GM10248 (cell line): ENCODE results near the gene IL18R1.

Experiments
- CTCF ChIA-PET: fragments of 300-600 bp; sonication (Branson Sonifier 250); formaldehyde crosslinking; extraction: SDS; loops from one replicate; lab custom pipeline; 2021; ENCODE audit warnings: antibody characterized with exemption; lab: Yijun Ruan, JAX
- POLR2A ChIA-PET: fragments of 350-650 bp; sonication (Branson Sonifier 250); formaldehyde crosslinking; extraction: SDS; loops from one replicate; lab custom pipeline; 2020; ENCODE audit warnings: antibody characterized with exemption; lab: Yijun Ruan, JAX
- DNase-seq: peaks from one replicate; pipeline ENCODE4 v3.0.0; 2012; ENCODE audit errors: extremely low spot score
- TF ChIP-seq, protein P1 (sequence below): IDR thresholded peaks from 2 replicates; pipeline ENCODE4 v1.5.1; 2012; ENCODE audit warnings: mild to moderate bottlenecking, low read depth; ENCODE audit errors: extremely low read depth, missing control alignments, control extremely low read depth

The IL18R1 gene

DNA sequence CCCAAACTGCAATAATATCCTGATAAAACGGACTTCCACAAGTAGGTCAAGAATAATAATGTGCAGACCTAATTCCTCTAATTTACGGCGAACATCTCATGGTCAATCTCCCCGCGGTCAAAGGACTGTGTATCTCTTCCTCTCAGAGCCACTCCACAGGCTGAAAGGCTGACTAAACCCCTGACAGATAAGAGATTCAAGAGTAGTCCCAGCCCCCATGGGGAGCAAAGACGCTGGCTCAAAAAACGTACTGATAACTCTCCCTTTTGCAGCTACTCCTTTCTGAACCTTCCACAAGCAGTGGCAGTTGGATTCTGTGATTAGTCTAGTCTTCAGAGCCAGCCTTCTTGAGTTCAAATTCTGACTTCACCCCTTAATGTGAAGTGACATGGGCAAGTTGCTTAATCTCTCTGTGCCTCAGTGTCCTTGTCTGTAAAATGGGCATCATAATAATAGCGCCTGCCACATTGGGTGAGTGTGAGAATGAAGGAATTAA, 19.7 kb upstream of the IL18R1 start:
- CTCF ChIA-PET = interaction anchor here (0.8 to 4.0 kb wide), 5 partner anchors 12 to 95 kb away, joined by 3 to 21 read pairs (median 3); partner anchors contain the start of gene IL18R1
- no peak for DNase-seq
- TF ChIP-seq, protein P1, sequence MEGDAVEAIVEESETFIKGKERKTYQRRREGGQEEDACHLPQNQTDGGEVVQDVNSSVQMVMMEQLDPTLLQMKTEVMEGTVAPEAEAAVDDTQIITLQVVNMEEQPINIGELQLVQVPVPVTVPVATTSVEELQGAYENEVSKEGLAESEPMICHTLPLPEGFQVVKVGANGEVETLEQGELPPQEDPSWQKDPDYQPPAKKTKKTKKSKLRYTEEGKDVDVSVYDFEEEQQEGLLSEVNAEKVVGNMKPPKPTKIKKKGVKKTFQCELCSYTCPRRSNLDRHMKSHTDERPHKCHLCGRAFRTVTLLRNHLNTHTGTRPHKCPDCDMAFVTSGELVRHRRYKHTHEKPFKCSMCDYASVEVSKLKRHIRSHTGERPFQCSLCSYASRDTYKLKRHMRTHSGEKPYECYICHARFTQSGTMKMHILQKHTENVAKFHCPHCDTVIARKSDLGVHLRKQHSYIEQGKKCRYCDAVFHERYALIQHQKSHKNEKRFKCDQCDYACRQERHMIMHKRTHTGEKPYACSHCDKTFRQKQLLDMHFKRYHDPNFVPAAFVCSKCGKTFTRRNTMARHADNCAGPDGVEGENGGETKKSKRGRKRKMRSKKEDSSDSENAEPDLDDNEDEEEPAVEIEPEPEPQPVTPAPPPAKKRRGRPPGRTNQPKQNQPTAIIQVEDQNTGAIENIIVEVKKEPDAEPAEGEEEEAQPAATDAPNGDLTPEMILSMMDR = peak; percentile 3
- POLR2A ChIA-PET = no interaction called here

DNA sequence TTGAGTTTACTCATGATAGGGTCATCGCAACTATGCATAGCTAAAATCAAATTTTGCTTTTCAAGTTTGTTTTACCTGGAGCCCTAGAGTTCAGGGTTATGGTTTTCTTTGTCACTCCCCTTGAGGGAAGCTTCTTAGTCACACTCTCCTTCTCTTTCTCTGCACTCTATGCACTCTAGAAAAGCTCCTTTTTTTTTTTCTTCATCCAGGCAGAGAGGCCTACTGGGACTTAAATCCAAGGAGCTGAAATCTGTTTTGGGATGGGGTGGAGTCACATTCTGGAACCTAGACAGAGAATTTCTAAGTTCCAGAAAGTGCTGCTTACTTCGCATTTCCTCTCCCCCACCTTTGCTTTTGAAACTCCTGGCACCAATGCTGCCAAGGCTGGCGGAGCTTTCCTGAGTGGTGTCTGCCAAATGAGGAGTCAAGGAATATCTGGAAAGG, 19.1 kb upstream of the IL18R1 start:
- DNase-seq = no peak
- ChIA-PET POLR2A (no interaction called here), CTCF (interaction anchor here (0.9 to 4.0 kb wide), 4 partner anchors 12 to 96 kb away, joined by 3 to 21 read pairs (median 4); partner anchors contain the start of gene IL18R1)
- TF ChIP-seq, protein P1 = no peak

GRCh38 chr2:102337012-102337411, 18.6 kb upstream of the IL18R1 start:
- ChIA-PET CTCF (interaction anchor here (1.4 to 4.0 kb wide), 3 partner anchors 11 to 96 kb away, joined by 3 to 21 read pairs (median 5); no protein-coding TSS in a partner anchor), POLR2A (no interaction called here)
- TF ChIP-seq, protein P1 = no peak
- DNase-seq = no peak

DNA sequence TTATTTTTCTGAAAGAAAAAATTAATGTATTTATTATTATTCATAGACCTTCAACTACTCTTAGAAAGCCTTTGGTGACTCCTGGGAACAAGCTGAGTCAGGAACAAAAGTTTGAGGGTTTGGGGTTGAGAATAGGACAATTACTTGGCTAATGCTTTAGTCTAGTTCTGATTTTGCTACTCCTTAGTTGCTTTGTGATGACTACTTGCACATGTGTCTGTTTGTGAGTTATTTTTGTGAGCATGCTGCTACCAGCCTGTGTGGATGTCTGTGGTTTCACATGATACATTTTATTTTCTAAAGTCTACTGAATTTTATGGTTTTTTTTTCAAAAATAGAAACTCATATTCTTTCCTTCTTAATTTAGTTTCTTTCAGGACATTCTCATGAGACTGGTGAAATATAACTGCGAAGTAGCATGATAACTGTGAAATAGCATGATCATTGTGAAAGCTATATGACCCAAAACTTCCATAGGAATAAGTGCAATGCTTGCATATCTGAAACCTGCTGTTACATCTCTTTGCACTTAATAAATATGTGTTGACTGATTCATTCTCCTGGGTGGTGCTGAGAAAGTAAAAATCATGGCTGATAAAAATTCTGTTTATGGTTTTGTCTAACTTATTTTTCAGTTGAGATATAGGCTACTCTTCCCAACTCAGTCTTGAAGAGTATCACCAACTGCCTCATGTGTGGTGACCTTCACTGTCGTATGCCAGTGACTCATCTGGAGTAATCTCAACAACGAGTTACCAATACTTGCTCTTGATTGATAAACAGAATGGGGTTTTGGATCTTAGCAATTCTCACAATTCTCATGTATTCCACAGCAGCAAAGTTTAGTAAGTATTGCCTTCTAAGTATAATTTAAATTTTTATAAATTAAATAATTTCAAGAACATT, 17.9 kb upstream of the IL18R1 start:
- ChIA-PET POLR2A (no interaction called here), CTCF (interaction anchor here (4.0 kb wide), 1 partner anchor 10 kb away, joined by 21 read pairs; no protein-coding TSS in a partner anchor)
- TF ChIP-seq, protein P1 = no peak
- no peak for DNase-seq

- TF ChIP-seq, protein P1 = no peak
- no peak for DNase-seq
- CTCF ChIA-PET = interaction anchor here (0.9 kb wide), 1 partner anchor 15 kb away, joined by 3 read pairs; no protein-coding TSS in a partner anchor
- POLR2A ChIA-PET = no interaction called here
These were observed 14.8 kb upstream of the IL18R1 start for GRCh38 chr2:102340778-102341177.

DNA sequence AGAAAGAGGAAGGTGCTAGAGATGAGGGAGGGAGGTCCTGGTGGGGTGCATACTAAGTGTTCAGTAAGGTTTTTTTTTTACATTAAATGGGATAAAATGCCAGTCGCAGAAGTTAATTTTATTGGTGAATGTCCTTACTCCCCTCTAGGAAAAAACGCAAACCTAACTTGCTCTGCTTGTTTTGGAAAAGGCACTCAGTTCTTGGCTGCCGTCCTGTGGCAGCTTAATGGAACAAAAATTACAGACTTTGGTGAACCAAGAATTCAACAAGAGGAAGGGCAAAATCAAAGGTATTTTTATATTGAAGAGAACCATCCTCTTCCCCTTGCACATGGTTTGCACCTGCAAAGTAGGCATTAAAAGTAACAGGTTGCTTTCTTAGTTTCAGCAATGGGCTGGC, 12.7 kb upstream of the IL18R1 start:
- TF ChIP-seq, protein P1 = no peak
- POLR2A ChIA-PET = no interaction called here
- no peak for DNase-seq
- CTCF ChIA-PET = interaction anchor here (1.0 kb wide), 1 partner anchor 13 kb away, joined by 3 read pairs; no protein-coding TSS in a partner anchor
